NT2/D1 (cell line): ENCODE measurements around the gene HAX1.

Source experiments
- SUZ12 ChIP-seq: IDR thresholded peaks from 2 replicates; pipeline ENCODE4 v1.6.1; 2011; ENCODE audit not compliant: insufficient read length, insufficient read depth; ENCODE audit errors: extremely low read depth
- YY1 ChIP-seq: IDR thresholded peaks from 2 replicates; pipeline ENCODE4 v1.6.1; 2011; ENCODE audit not compliant: insufficient read length, insufficient read depth

GRCh38 chr1:154323493-154323892 is 51.1 kb downstream of the HAX1 start:
- TF ChIP-seq YY1 (no peak), SUZ12 (no peak)
